Thoracic aorta (tissue), 2 donors: ENCODE results near the gene MYT1. TPM values are rescaled to one million over a fixed set of nuclear protein-coding genes. Genes with fewer than 3 reads are reported as not detected.

Experiments
- ATAC-seq: fragments of 150-250 bp; one replicate; pipeline ENCODE4 v1.8.0; 2017; ENCODE audit warnings: low read depth; ENCODE audit not compliant: insufficient number of reproducible peaks, low FRiP score
- DNase-seq: peaks from one replicate; pipeline ENCODE4 v3.0.0-alpha.2; 2020; ENCODE audit warnings: low spot score
- H3K27ac ChIP-seq, 2 donors: fragments of 200-600 bp; sonication (generic); 1 replicate in 1 of 2; 2 replicates in 1 of 2; pipeline ENCODE4 v1.5.1; 2016; ENCODE audit warnings: mild to moderate bottlenecking in 2 of 2, moderate library complexity in 2 of 2
- H3K27me3 ChIP-seq: fragments of 200-600 bp; sonication (generic); replicated peaks from 2 replicates; pipeline ENCODE4 v1.6.0; 2016; ENCODE audit warnings: mild to moderate bottlenecking; ENCODE audit not compliant: insufficient read depth
- H3K36me3 ChIP-seq: fragments of 200-600 bp; sonication (generic); one replicate; pipeline ENCODE4 v1.5.1; 2016
- H3K4me1 ChIP-seq, 2 donors: fragments of 200-600 bp; sonication (generic); 1 replicate in 1 of 2; 2 replicates in 1 of 2; pipeline versions ENCODE4 v1.5.1 to v1.6.0; 2016; ENCODE audit warnings: low read depth in 2 of 2, mild to moderate bottlenecking in 1 of 2; ENCODE audit not compliant: control insufficient read depth in 1 of 2
- H3K4me3 ChIP-seq: fragments of 200-600 bp; sonication (generic); 2 replicates; pipeline ENCODE4 v1.5.1; 2016; ENCODE audit warnings: mild to moderate bottlenecking
- H3K9me3 ChIP-seq: fragments of 200-600 bp; sonication (generic); 2 replicates; pipeline ENCODE4 v1.5.1; 2016
- total RNA-seq, 2 donors: library from RNA; depleted of rRNA; stranded (reverse); fragments of >200 nt; gene quantifications; one replicate each; pipeline versions ENCODE4 v1.1.0 to v1.2.3, GENCODE V29; 2016
- TF ChIP-seq, protein P1 (sequence below): fragments of 200-600 bp; sonication (generic); IDR thresholded peaks from one replicate; pipeline ENCODE4 v1.5.1; 2019; ENCODE audit warnings: antibody characterized with exemption

Gene MYT1
- total RNA-seq, 2 donors from 2014 or later, result not detected

DNA sequence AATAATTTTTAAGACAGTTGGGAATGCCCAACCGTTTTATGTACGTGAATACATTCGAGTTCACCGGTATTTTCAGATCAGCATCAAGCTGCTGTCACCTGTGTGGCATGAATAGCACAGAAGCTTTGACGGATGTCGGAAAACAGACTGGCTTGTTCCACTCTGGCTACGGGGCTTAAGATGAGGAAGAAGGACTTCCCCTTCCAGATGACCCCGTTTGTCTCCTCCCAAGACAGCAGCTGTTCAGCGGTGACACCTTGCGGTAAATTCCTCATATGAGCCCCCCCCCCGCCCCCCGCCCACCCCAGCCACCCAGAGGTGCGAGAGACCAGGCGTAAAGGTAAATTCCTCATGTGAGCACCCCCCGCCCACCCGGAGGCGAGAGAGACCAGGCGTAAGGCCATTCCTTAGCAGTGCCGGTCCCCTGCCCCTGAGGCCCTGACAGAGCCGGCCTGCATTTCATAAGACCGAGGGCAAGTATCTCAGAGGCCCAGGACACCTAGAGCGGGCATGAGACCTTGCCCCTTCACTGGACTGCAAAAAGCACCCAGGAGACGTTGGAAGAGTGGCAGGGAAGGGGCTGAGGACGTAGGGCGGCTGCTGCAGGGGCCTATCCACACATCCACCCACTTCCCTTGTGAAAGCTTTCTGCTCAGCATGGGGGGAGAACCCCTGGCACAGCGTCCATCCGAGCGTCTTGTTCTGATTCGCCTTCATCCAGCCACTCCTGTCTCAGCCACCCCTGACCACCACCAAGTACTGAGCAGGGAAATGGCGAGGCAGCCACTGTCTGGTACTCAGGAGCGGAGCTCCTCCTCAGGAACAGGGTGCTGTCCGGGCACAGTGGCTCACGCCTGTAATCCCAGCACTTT lies 84.0 kb downstream of the MYT1 start:
- ATAC-seq, result no peak
- Histone ChIP-seq H3K9me3 (no peaks in the 10 kb centered on the region), H3K27ac (no peak overlapping the region), H3K36me3 (no peaks in the 10 kb centered on the region), H3K4me1 (no peaks in the 10 kb centered on the region), H3K27me3 (no peaks in the 10 kb centered on the region), H3K4me3 (no peak overlapping the region)
- TF ChIP-seq, protein P1, sequence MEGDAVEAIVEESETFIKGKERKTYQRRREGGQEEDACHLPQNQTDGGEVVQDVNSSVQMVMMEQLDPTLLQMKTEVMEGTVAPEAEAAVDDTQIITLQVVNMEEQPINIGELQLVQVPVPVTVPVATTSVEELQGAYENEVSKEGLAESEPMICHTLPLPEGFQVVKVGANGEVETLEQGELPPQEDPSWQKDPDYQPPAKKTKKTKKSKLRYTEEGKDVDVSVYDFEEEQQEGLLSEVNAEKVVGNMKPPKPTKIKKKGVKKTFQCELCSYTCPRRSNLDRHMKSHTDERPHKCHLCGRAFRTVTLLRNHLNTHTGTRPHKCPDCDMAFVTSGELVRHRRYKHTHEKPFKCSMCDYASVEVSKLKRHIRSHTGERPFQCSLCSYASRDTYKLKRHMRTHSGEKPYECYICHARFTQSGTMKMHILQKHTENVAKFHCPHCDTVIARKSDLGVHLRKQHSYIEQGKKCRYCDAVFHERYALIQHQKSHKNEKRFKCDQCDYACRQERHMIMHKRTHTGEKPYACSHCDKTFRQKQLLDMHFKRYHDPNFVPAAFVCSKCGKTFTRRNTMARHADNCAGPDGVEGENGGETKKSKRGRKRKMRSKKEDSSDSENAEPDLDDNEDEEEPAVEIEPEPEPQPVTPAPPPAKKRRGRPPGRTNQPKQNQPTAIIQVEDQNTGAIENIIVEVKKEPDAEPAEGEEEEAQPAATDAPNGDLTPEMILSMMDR, result no peak
- no peak for DNase-seq

DNA sequence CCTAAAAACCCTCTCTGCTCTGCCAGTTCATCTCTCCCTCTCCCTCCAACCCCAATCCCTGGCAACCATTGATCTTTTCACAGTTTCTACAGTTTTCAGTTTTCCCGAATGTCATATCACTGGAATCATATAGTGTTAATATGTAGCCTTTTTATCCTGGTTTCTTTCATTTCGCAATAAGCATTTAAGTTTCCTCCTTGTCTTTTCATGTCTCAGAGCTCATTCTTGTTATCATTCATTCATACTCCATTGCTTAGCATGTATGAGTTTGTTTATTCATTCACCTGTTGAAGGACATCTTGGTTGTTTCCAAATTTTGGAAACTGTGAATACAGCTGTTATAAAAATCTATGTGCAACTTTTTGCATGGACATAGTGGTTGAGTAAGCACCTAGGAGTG lies 85.8 kb downstream of the MYT1 start:
- Histone ChIP-seq H3K36me3 (no peaks in the 10 kb centered on the region), H3K9me3 (no peaks in the 10 kb centered on the region), H3K27ac (no peak overlapping the region), H3K27me3 (no peaks in the 10 kb centered on the region), H3K4me3 (no peak overlapping the region), H3K4me1 (peaks cover 0 to 5% of the 10 kb centered on the region in 2 donors)
- no peak for ATAC-seq
- TF ChIP-seq, protein P1, result no peak
- no peak for DNase-seq

DNA sequence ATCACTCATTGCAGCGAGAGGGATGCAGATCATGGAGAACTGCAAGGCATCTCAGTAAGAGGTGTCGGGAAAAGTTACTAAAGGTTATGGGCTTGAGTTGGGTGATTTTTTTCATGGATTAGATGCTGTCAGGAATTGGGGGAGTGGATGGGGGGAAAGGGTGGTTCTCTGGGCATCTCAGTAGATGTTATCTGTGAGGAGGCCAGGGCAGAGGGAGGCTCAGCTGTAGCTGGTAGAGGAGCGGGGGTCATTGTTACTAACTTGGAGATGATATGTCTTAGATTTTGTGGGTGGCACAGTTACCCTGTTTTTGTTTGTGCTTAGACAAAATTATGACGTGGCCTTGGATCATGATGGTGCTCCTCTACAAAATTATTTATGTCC lies 88.7 kb downstream of the MYT1 start:
- Histone ChIP-seq H3K9me3 (no peaks in the 10 kb centered on the region), H3K4me1 (peaks cover 6 to 23% of the 10 kb centered on the region in 2 donors), H3K36me3 (no peaks in the 10 kb centered on the region), H3K4me3 (no peak overlapping the region), H3K27ac (no peak overlapping the region), H3K27me3 (no peaks in the 10 kb centered on the region)
- TF ChIP-seq, protein P1, result no peak
- DNase-seq, result no peak
- ATAC-seq, result no peak

DNA sequence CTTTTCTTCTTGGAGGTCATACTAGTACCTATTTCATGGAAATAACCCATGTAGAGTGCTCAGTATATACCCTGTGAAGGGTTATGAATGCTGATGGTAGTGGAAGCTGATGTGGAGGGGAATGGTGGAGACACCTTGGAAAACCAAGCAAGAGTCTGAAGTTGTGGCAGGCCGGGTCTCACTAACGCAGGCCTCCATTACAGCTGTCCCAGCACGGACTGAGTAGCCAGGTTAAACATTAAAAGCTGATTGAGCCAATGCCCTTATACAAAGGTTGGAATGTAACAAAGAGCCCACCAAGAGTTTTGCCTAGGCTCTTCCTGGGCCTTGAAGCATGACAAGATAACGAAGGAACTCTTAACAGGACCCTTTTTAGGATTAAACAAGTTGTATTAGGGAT lies 89.2 kb downstream of the MYT1 start:
- H3K27me3 ChIP-seq, result no peaks in the 10 kb centered on the region

DNA sequence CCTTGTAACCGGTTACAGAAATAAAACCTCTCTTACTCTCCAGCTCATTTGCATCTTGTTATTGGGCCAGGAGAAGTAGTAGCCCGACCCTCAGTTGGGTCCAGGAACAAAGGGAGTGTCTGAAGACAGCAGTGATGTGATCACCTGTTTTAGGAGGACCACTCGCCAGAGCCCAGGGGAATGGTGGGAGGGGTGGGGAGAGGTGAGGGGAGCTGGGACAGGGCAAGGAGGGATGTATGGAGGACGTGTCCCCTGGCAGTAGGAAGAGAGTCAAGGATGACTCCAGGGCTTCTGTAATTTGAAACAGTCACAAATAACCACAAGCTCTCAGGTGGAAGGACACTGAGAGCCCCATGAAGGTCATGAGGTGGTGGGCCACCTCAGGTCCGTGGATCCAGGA lies 89.9 kb downstream of the MYT1 start:
- DNase-seq (no peak), ATAC-seq (no peak)
- TF ChIP-seq, protein P1, result no peak

More for the DNA sequence above, 89.2 kb downstream of the MYT1 start:
- H3K36me3 ChIP-seq, result no peaks in the 10 kb centered on the region
- H3K27ac ChIP-seq, result no peak overlapping the region
- no peaks in the 10 kb centered on the region for H3K9me3 ChIP-seq
- no peak for ATAC-seq
- no peak for DNase-seq
- TF ChIP-seq, protein P1, result no peak
- peaks cover 6 to 23% of the 10 kb centered on the region in 2 donors for H3K4me1 ChIP-seq
- no peak overlapping the region for H3K4me3 ChIP-seq

More for the DNA sequence above, 89.9 kb downstream of the MYT1 start:
- H3K36me3 ChIP-seq, result no peaks in the 10 kb centered on the region
- H3K27me3 ChIP-seq, result no peaks in the 10 kb centered on the region
- H3K27ac ChIP-seq, result no peak overlapping the region
- H3K9me3 ChIP-seq, result no peaks in the 10 kb centered on the region
- H3K4me3 ChIP-seq, result no peak overlapping the region
- peaks cover 6 to 23% of the 10 kb centered on the region in 2 donors for H3K4me1 ChIP-seq
